Body of pancreas (tissue), 4 donors: ENCODE results near the gene SUPT4H1. TPM values are rescaled to one million over a fixed set of nuclear protein-coding genes. Genes with fewer than 3 reads are reported as not detected.

Experiments used
- ATAC-seq: fragments of 150-250 bp; one replicate; pipeline ENCODE4 v1.9.1; 2016
- DNase-seq, 4 donors: peaks; one replicate each; pipeline ENCODE4 v3.0.0-alpha.2; 2019
- H3K27ac ChIP-seq, 4 donors: fragments of 200-600 bp; sonication (generic); 1 replicate in 3 of 4; 2 replicates in 1 of 4; pipeline versions ENCODE4 v1.5.1 to v1.6.1; 2016 to 2019; ENCODE audit warnings: mild to moderate bottlenecking in 1 of 4, mixed read lengths in 1 of 4, moderate library complexity in 1 of 4
- H3K27me3 ChIP-seq, 2 donors: fragments of 200-600 bp; sonication (generic); one replicate each; pipeline ENCODE4 v1.6.0; 2016; ENCODE audit warnings: mild to moderate bottlenecking in 1 of 2
- H3K36me3 ChIP-seq, 2 donors: fragments of 200-600 bp; sonication (generic); replicated peaks in 1 of 2; 2 replicates each; pipeline ENCODE4 v1.5.1; 2016; ENCODE audit warnings: low read depth in 2 of 2; ENCODE audit not compliant: insufficient read depth in 1 of 2
- H3K4me1 ChIP-seq: fragments of 200-600 bp; sonication (generic); one replicate; pipeline ENCODE4 v1.6.0; 2016
- H3K4me3 ChIP-seq, 2 donors: fragments of 200-600 bp; sonication (generic); 1 replicate in 1 of 2; 2 replicates in 1 of 2; pipeline ENCODE4 v1.5.1; 2016 to 2019
- H3K9me3 ChIP-seq, 3 donors: fragments of 200-600 bp; sonication (generic); 1 replicate in 2 of 3; 2 replicates in 1 of 3; pipeline ENCODE4 v1.5.1; 2016
- POLR2A ChIP-seq, 3 donors: fragments of 450-650 bp; IDR thresholded peaks; one replicate each; pipeline ENCODE4 v1.6.1; 2016; ENCODE audit warnings: antibody characterized with exemption in 3 of 3, mild to moderate bottlenecking in 2 of 3
- WGBS, 2 donors: methylation state at CpG; one replicate each; pipeline ENCODE4 v1.1.5; 2017; 5-methylcytosine and 5-hydroxymethylcytosine counted together
- intact Hi-C: fragments of 100-400 bp; cut with DNase I; formaldehyde crosslinking; loops from one replicate; pipeline ENCODE4 v1.15.1; 2023
- total RNA-seq, 2 donors: library from RNA; depleted of rRNA; stranded (reverse); fragments of >200 nt; gene quantifications; one replicate each; pipeline ENCODE4 v1.1.0, GENCODE V29; 2016
- TF ChIP-seq, protein P1 (sequence below), 7 experiments: fragments of 450-650 bp in 4 of 7; fragments of 200-600 bp in 3 of 7; sonication (generic) in 3 of 7; IDR thresholded peaks; one replicate each; pipeline ENCODE4 v1.5.1; 2016 to 2019; ENCODE audit warnings: antibody characterized with exemption in 7 of 7

SUPT4H1 gene
- total RNA-seq, 2 donors from 2014 or later, result 10.2 to 24.4 TPM

DNA sequence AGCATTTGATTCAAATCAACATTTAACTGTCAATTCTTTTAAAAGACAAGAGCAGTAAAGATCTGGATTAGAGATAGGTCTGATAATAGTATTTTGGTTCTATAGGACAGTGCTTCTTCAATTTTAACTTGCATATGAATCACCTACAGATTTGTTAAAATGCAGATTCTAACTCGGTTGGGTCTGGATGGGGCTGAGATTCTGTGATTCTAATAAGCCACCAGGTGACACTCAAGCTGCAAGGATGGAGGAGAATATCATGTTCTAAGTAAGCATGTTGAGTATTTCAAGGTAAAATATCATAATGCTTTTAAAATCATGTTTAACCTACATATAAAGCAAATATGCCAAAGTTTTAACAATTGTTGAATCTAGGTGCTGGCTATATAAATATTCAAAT lies 39.2 kb downstream of the SUPT4H1 start:
- WGBS, 2 donors, result 53 to 54% methylated on average over 1 of the region's 1 CpG
- no peaks in the 10 kb centered on the region for H3K36me3 ChIP-seq
- H3K4me3 ChIP-seq, result no peak overlapping the region
- no peaks in the 10 kb centered on the region for H3K4me1 ChIP-seq
- TF ChIP-seq POLR2A (IDR thresholded peaks at IDR 0.05), result no peak
- TF ChIP-seq, protein P1, sequence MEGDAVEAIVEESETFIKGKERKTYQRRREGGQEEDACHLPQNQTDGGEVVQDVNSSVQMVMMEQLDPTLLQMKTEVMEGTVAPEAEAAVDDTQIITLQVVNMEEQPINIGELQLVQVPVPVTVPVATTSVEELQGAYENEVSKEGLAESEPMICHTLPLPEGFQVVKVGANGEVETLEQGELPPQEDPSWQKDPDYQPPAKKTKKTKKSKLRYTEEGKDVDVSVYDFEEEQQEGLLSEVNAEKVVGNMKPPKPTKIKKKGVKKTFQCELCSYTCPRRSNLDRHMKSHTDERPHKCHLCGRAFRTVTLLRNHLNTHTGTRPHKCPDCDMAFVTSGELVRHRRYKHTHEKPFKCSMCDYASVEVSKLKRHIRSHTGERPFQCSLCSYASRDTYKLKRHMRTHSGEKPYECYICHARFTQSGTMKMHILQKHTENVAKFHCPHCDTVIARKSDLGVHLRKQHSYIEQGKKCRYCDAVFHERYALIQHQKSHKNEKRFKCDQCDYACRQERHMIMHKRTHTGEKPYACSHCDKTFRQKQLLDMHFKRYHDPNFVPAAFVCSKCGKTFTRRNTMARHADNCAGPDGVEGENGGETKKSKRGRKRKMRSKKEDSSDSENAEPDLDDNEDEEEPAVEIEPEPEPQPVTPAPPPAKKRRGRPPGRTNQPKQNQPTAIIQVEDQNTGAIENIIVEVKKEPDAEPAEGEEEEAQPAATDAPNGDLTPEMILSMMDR (IDR thresholded peaks at IDR 0.05), result no peak
- no peak overlapping the region for H3K27ac ChIP-seq
- DNase-seq (no peak), ATAC-seq (no peak)
- no peaks in the 10 kb centered on the region for H3K9me3 ChIP-seq
- intact Hi-C loops, result no loop called here
- H3K27me3 ChIP-seq, result no peaks in the 10 kb centered on the region

- DNase-seq, result no peak
- 86 to 89% methylated on average over 15 to 18 of the region's 23 CpGs for WGBS, 2 donors
- intact Hi-C loops, result no loop called here
Observed at GRCh38 chr17:58312021-58312630, 39.9 kb downstream of the SUPT4H1 start.

GRCh38 chr17:58311429-58311894 lies 40.5 kb downstream of the SUPT4H1 start:
- DNase-seq (no peak), ATAC-seq (no peak)
- H3K27ac ChIP-seq, result no peak overlapping the region
- H3K36me3 ChIP-seq, result no peaks in the 10 kb centered on the region
- H3K4me3 ChIP-seq, result no peak overlapping the region
- no peaks in the 10 kb centered on the region for H3K9me3 ChIP-seq
- TF ChIP-seq, protein P1 (IDR thresholded peaks at IDR 0.05), result no peak
- TF ChIP-seq POLR2A (IDR thresholded peaks at IDR 0.05), result no peak
- no peaks in the 10 kb centered on the region for H3K27me3 ChIP-seq
- H3K4me1 ChIP-seq, result no peaks in the 10 kb centered on the region
- intact Hi-C loops, result no loop called here
- WGBS, 2 donors, result 79% methylated on average over 9 of the region's 9 CpGs; no CpG with 5 or more reads in 1 of the 2 donors

More at GRCh38 chr17:58312021-58312630, 39.9 kb downstream of the SUPT4H1 start:
- Histone ChIP-seq H3K27me3 (no peaks in the 10 kb centered on the region), H3K9me3 (no peaks in the 10 kb centered on the region), H3K36me3 (no peaks in the 10 kb centered on the region), H3K4me1 (no peaks in the 10 kb centered on the region), H3K4me3 (no peak overlapping the region), H3K27ac (no peak overlapping the region)
- ATAC-seq, result no peak
- TF ChIP-seq POLR2A (IDR thresholded peaks at IDR 0.05), result no peak
- TF ChIP-seq, protein P1 (IDR thresholded peaks at IDR 0.05), result no peak

- Histone ChIP-seq H3K4me3 (no peak overlapping the region), H3K4me1 (no peaks in the 10 kb centered on the region), H3K36me3 (no peaks in the 10 kb centered on the region), H3K27ac (no peak overlapping the region), H3K27me3 (no peaks in the 10 kb centered on the region), H3K9me3 (no peaks in the 10 kb centered on the region)
- no peak for TF ChIP-seq POLR2A (IDR thresholded peaks at IDR 0.05)
- TF ChIP-seq, protein P1 (IDR thresholded peaks at IDR 0.05), result no peak
- ATAC-seq, result no peak
- WGBS, 2 donors, result 83 to 93% methylated on average over 11 to 21 of the region's 23 CpGs
- DNase-seq, result no peak
- intact Hi-C loops, result no loop called here
Observed at GRCh38 chr17:58310511-58311428, 41.2 kb downstream of the SUPT4H1 start.
